NCI-H446 treated with DMSO at 0.1 percent for 48 hours (cell line): Measurements from ENCODE around the gene CLSTN2.

ENCODE experiments used
- DNase-seq: peaks from one replicate; lab custom pipeline; 2025; lab: John Stamatoyannopoulos, UW

CLSTN2 gene

DNA sequence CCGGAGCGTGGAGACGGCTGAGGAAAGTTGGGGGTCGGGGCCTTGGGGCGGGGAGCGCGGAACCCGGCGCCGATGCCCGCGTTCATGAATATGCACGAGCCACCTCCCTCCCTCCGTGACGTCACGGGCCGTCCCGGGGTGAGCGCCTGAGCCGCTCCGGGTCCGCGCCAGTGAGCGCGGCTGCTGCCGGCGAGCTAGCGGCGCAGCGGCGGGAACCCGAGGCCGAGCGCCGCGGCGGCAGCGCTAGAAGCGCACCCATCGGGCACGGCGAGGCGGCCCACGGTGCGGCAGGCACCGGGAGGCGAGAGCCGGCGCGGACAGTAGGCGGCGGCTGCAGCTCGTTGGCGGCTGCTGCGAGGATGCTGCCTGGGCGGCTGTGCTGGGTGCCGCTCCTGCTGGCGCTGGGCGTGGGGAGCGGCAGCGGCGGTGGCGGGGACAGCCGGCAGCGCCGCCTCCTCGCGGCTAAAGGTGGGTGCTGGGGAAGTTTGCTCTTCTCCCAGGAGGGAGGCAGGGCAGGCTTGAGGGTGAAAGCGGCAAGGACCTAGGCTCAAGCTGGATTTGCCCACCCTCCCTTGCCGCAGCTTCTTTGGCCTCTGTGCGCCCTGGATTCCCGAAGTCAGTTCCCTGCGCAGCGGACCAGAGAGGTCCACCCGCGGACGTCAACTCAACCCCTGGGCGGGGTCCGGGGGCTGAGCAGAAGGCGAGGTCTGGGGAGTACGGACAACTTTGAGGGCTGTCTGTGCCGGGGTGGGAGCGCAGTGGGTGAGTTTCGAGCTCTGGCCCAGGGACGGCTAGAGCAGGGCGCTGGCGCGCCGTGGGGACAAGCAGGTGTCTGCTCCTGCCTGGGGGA, at the start of gene CLSTN2:
CLSTN2 (plus strand) TSS at position 170 of the 850 bp plus-strand sequence.
- peak; percentile 70 for DNase-seq

GRCh38 chr3:139887431-139887830, 47.6 kb upstream of the CLSTN2 start:
- DNase-seq: no peak

- no peak for DNase-seq
Observed at GRCh38 chr3:139888561-139889140, 46.3 kb upstream of the CLSTN2 start.

GRCh38 chr3:139893267-139893962, 41.6 kb upstream of the CLSTN2 start:
- no peak for DNase-seq

GRCh38 chr3:139893963-139894642, 40.9 kb upstream of the CLSTN2 start:
- DNase-seq: peak; percentile 82

GRCh38 chr3:139894643-139894989, 40.4 kb upstream of the CLSTN2 start:
- DNase-seq: peak; percentile 82

- no peak for DNase-seq
Observed at GRCh38 chr3:139897759-139898158, 37.2 kb upstream of the CLSTN2 start.

- peak; percentile 14 for DNase-seq
Observed at GRCh38 chr3:139906418-139906817, 28.6 kb upstream of the CLSTN2 start.

DNA sequence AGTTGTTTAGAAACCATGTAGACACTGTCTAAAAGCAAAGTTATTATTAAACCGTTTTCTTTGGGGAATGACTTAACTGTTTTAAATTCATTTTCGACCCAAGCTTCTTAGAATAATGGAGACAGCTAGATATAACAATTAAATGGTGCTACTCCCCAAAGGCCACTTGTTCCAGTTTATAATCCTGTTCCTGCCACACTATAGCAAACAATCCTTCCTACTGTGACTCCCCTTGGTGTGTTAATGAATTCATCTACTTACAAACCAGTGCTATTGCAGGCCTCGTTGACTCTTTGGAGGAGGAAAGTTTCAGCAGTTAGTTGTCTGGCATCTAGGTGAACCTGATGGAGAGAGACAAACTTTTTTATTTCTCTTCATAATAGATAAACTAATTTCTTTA, 25.2 kb upstream of the CLSTN2 start:
- DNase-seq: no peak

DNA sequence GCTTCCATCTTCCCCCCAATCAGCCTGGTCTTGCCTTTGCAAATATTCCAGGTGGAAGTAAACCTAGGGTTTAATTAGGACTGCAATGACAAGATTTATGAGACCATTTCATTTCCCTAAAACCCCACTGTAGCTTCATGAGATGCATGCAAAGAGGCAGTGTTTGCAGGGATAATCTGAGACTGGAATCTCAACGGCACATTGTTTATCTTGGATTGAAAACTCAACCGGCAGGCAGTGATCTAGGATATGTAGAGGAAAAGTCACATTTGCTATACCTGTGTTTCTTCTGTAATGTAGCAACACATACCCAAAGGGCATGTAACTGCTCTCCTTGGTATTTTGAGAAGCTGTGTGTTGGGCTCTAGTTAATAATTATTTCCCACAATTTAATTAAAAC, 18.7 kb upstream of the CLSTN2 start:
- DNase-seq: no peak

- no peak for DNase-seq
Observed at GRCh38 chr3:139917226-139917785, 17.7 kb upstream of the CLSTN2 start.

- peak; percentile 12 for DNase-seq
Observed at GRCh38 chr3:139928708-139929505, 6.1 kb upstream of the CLSTN2 start.

- DNase-seq: no peak
Observed at GRCh38 chr3:139930211-139930610, 4.8 kb upstream of the CLSTN2 start.

DNA sequence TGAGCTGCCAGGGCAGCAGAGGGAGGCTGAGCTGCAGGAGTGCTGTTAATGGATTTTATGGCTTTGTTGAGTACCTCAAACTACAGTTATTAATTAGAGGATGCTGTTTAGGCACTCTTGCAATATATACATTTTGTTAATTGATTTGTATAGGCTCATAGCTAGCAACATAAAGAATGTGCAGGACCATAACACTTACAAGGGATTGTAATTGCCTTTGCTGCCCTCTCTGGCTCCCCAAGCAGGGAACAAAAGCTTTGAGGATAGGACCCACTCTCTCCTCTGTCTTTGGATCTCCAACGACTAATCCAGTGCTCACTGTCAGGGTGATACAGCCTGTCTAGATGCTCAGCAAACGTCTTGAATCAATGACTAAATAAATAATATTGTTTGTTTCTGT, 1.2 kb upstream of the CLSTN2 start:
- DNase-seq: no peak

- DNase-seq: peak; percentile 68
Observed at GRCh38 chr3:139934613-139935015, 371 bp upstream of the CLSTN2 start.

DNA sequence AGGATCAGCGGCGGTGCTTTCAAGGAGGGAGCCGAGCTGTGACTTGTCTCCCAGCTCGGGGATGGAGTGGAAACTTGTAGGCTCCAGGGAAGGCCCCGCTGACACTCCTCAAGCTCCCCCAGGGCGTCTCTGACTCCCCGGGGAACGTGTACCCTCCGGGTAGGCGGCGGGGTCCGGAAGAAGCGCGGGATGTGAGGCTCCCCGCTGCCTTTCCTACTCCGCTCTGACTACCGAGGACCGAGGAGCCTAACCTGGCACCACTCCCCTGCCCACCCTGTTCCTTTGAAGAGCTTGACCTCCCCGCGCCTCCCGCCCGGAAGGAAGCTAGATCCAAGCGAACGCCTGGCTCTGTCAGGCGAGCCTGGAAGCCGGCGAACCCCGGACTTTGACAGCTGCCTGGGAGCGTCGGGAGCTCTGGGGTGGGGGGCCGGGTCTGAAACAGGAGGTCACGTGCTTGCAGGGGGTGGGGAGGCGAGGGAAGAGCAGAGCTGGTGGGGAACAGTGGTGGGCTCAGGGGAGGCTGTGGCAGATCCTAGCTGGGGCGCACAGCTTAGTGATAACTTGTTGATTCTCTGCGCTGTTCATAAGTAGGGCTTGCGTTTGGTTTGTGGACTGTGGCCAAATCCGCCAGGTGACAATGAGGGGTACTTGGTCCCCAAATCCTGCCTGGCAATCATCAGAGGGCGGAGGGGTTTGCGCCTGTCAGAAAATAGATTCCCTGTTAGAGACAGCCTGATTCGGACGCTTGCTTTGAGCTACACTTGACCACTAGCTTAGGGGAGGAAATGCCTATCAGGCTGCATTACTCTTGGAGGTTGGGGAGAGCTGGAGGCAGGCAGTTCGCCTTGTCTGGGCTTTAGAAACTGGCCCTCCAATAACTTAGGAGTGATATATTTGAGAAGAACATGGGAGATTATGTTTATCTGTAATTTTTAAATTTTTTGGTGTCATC, 1.2 kb downstream of the CLSTN2 start:
- no peak for DNase-seq

DNA sequence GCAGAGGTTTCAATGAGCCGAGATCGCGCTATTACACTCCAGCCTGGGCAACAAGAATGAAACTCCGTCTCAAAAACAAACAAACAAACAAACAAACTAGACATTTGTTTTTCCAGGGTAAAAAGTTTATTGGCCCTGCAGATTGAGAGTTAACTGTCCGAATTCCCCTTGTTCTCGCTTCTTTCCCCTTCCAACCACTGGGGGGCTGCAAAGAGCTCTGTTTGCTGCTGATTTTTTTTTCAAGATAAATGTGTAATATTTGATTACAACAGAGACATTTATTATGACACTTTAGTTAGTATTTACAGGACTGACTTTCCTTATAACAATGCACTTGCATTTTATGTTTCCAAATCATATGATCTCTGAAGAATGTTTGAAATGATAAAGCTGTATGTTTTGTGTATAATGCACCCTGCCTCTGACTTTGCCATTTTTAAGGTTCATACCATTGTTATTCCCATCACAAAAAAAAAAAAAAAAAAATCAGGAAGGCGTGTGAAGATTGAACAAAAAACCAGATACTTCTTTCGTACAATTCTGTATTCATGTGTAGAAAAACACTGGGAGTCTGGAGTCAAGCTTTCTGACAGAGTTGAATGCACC, 2.8 kb downstream of the CLSTN2 start:
- peak; percentile 66 for DNase-seq

GRCh38 chr3:139939681-139940190, 4.8 kb downstream of the CLSTN2 start:
- DNase-seq: no peak

GRCh38 chr3:139940622-139941021, 5.6 kb downstream of the CLSTN2 start:
- DNase-seq: no peak

DNA sequence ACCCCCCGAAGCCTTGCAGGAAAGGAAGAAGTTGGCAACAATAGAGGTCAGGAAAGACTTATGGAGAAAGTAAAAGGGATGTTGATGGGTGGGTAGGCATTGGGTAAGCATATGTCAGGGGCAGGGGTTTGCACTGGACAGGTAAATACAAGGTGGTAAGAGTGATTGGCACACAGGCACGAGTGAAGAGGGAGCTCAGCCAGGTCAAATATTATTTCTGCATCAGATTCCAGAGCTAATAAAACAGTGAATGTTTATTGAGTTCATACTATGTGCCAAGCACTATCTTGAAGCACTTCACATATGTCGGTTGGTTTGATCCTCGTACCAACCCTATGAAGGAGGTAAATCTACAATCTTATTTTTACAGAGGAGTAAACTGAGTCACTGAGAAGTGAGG, 6.6 kb downstream of the CLSTN2 start:
- DNase-seq: no peak
